Stimulated activated naive B cell treated with anti-CD40 and anti-IgM and Interleukin-4, amounts not matched to agents 10 μg/mL and 1 μg/mL and 100 μg/mL, for 72 hours (primary cell): ENCODE data around the gene SLC10A3.
A peak's percentile ranks its signal among the peaks of the same experiment; 100 is the strongest.

Experiments used
- ATAC-seq, 2 donors: fragments of 150-1000 bp; cut with Tn5 transposase; replicated peaks; 2 replicates each; pipeline ENCODE4 v1.10.0; 2021; ENCODE audit warnings: moderate library complexity in 1 of 2
- DNase-seq: peaks from one replicate; pipeline ENCODE4 v3.0.0; 2021
- H3K27ac Mint-ChIP-seq: one replicate; pipeline ENCODE4 v1.8.0; 2022; ENCODE audit warnings: mild to moderate bottlenecking, mixed read lengths
- H3K27me3 Mint-ChIP-seq, 2 donors: one replicate each; pipeline ENCODE4 v1.8.0; 2022; ENCODE audit warnings: mixed read lengths in 2 of 2
- H3K36me3 Mint-ChIP-seq, 2 donors: one replicate each; pipeline ENCODE4 v1.8.0; 2022; ENCODE audit warnings: mixed read lengths in 2 of 2, mild to moderate bottlenecking in 1 of 2
- H3K4me1 Mint-ChIP-seq, 2 donors: one replicate each; pipeline ENCODE4 v1.8.0; 2022; ENCODE audit warnings: mixed read lengths in 2 of 2, mild to moderate bottlenecking in 1 of 2
- H3K4me3 Mint-ChIP-seq, 2 donors: one replicate each; pipeline ENCODE4 v1.8.0; 2022; ENCODE audit warnings: mild to moderate bottlenecking in 2 of 2, mixed read lengths in 2 of 2, moderate library complexity in 1 of 2
- H3K9me3 Mint-ChIP-seq, 2 donors: one replicate each; pipeline ENCODE4 v1.8.0; 2022; ENCODE audit warnings: mixed read lengths in 2 of 2, mild to moderate bottlenecking in 1 of 2

The SLC10A3 gene

GRCh38 chrX:154490414-154491083 lies at the start of gene SLC10A3:
SLC10A3 (minus strand) TSS chrX:154490629; CDS start chrX:154488940, 1,689 bp downstream.
- peak within 1 kb of the TSS; percentile 91 to 94 for H3K4me3 Mint-ChIP-seq
- no peaks in the 10 kb centered on the region for H3K27me3 Mint-ChIP-seq
- ATAC-seq (peak; percentile 87 to 88), DNase-seq (peak; percentile 88)
- no peaks in the 10 kb centered on the region for H3K9me3 Mint-ChIP-seq
- peak within 1 kb of the TSS; percentile 97 for H3K27ac Mint-ChIP-seq
- peaks cover 10 to 12% of the 10 kb centered on the region in 2 donors for H3K36me3 Mint-ChIP-seq
- H3K4me1 Mint-ChIP-seq: peaks cover 16 to 35% of the 10 kb centered on the region in 2 donors

- DNase-seq: no peak
- no peak overlapping the region for H3K27ac Mint-ChIP-seq
- no peak for ATAC-seq
- H3K27me3 Mint-ChIP-seq: no peaks in the 10 kb centered on the region
- H3K9me3 Mint-ChIP-seq: no peaks in the 10 kb centered on the region
- H3K4me1 Mint-ChIP-seq: peaks cover 28 to 45% of the 10 kb centered on the region in 2 donors
- peaks cover 18 to 30% of the 10 kb centered on the region in 2 donors for H3K36me3 Mint-ChIP-seq
- H3K4me3 Mint-ChIP-seq: no peak overlapping the region
Measured at GRCh38 chrX:154539077-154539476, 48.6 kb upstream of the SLC10A3 start.

DNA sequence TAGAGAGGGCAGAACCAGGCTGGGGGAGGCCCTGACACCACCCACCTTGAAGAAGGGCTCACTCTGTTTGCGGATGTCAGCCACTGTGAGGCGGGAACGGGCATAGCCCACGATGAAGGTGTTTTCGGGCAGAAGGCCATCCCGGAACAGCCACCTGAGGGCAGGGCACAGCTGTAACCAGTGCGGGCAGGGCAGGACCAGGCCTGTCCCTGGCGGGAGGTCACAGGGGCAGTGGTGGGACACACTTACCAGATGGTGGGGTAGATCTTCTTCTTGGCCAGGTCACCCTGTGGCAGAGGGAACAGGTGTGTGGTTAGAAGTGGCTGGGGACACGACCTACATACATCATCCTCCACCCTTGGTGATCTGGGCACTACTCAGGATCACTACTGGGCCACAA lies 45.5 kb upstream of the SLC10A3 start:
- Mint-ChIP-seq H3K27me3 (no peaks in the 10 kb centered on the region), H3K36me3 (peaks cover 19 to 28% of the 10 kb centered on the region in 2 donors), H3K4me1 (peaks cover 16 to 20% of the 10 kb centered on the region in 2 donors), H3K27ac (no peak overlapping the region), H3K9me3 (no peaks in the 10 kb centered on the region), H3K4me3 (no peak overlapping the region)
- DNase-seq: no peak
- no peak for ATAC-seq

- no peaks in the 10 kb centered on the region for H3K27me3 Mint-ChIP-seq
- no peaks in the 10 kb centered on the region for H3K9me3 Mint-ChIP-seq
- peak overlapping the region; percentile 76 for H3K27ac Mint-ChIP-seq
- H3K4me1 Mint-ChIP-seq: peaks cover 13 to 16% of the 10 kb centered on the region in 2 donors
- H3K36me3 Mint-ChIP-seq: peaks cover 24 to 32% of the 10 kb centered on the region in 2 donors
- DNase-seq (peak; percentile 90), ATAC-seq (peak; percentile 98)
- H3K4me3 Mint-ChIP-seq: peak overlapping the region; percentile 65 to 66
Measured at GRCh38 chrX:154534526-154535322, 44.3 kb upstream of the SLC10A3 start.

GRCh38 chrX:154532690-154533089 lies 42.3 kb upstream of the SLC10A3 start:
- no peak for DNase-seq
- peaks cover 23% of the 10 kb centered on the region in 2 donors for H3K36me3 Mint-ChIP-seq
- H3K4me1 Mint-ChIP-seq: peaks cover 7 to 10% of the 10 kb centered on the region in 2 donors
- H3K27ac Mint-ChIP-seq: no peak overlapping the region
- H3K4me3 Mint-ChIP-seq: no peak overlapping the region
- no peaks in the 10 kb centered on the region for H3K9me3 Mint-ChIP-seq
- no peak for ATAC-seq
- H3K27me3 Mint-ChIP-seq: no peaks in the 10 kb centered on the region

GRCh38 chrX:154531626-154532025 lies 41.2 kb upstream of the SLC10A3 start:
- H3K4me3 Mint-ChIP-seq: no peak overlapping the region
- peaks cover 13 to 19% of the 10 kb centered on the region in 2 donors for H3K4me1 Mint-ChIP-seq
- ATAC-seq (no peak), DNase-seq (no peak)
- H3K27me3 Mint-ChIP-seq: no peaks in the 10 kb centered on the region
- H3K27ac Mint-ChIP-seq: no peak overlapping the region
- H3K9me3 Mint-ChIP-seq: no peaks in the 10 kb centered on the region
- H3K36me3 Mint-ChIP-seq: peaks cover 23% of the 10 kb centered on the region in 2 donors

GRCh38 chrX:154530286-154530685 lies 39.9 kb upstream of the SLC10A3 start:
- H3K27me3 Mint-ChIP-seq: no peaks in the 10 kb centered on the region
- no peaks in the 10 kb centered on the region for H3K9me3 Mint-ChIP-seq
- ATAC-seq: no peak
- no peak overlapping the region for H3K4me3 Mint-ChIP-seq
- peaks cover 12 to 19% of the 10 kb centered on the region in 2 donors for H3K4me1 Mint-ChIP-seq
- DNase-seq: no peak
- H3K27ac Mint-ChIP-seq: peak overlapping the region; percentile 60
- peaks cover 20 to 23% of the 10 kb centered on the region in 2 donors for H3K36me3 Mint-ChIP-seq

DNA sequence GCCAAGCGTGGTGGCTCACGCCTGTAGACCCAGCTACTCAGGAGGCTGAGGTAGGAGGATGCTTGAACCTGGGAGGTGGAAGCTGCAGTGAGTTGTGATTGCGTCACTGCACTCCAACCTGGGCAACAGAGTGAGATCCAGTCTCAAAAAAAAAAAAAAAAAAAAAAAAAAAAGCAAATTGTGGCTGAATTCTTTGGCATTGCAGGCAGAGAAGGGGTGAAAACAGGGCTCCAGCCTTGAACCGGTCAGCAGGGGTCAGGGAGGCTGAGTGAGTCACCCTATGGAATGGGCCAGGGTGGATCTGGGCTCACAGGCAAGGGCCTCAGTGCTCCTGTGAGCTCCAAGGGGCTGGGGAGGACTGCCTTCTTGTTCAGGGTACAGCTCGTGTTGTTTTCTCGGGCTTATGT lies 38.8 kb upstream of the SLC10A3 start:
- H3K36me3 Mint-ChIP-seq: peaks cover 15 to 17% of the 10 kb centered on the region in 2 donors
- no peak overlapping the region for H3K27ac Mint-ChIP-seq
- H3K4me3 Mint-ChIP-seq: no peak overlapping the region
- no peaks in the 10 kb centered on the region for H3K27me3 Mint-ChIP-seq
- no peaks in the 10 kb centered on the region for H3K9me3 Mint-ChIP-seq
- DNase-seq (no peak), ATAC-seq (no peak)
- peaks cover 6 to 10% of the 10 kb centered on the region in 2 donors for H3K4me1 Mint-ChIP-seq

GRCh38 chrX:154526901-154527675 lies 36.7 kb upstream of the SLC10A3 start:
- no peaks in the 10 kb centered on the region for H3K9me3 Mint-ChIP-seq
- H3K4me3 Mint-ChIP-seq: peak overlapping the region; percentile 67 to 75
- DNase-seq: no peak
- peak; percentile 86 to 92 for ATAC-seq
- peaks cover 12 to 14% of the 10 kb centered on the region in 2 donors for H3K36me3 Mint-ChIP-seq
- H3K27ac Mint-ChIP-seq: peak overlapping the region; percentile 75
- H3K27me3 Mint-ChIP-seq: no peaks in the 10 kb centered on the region
- peaks cover 6 to 10% of the 10 kb centered on the region in 2 donors for H3K4me1 Mint-ChIP-seq

DNA sequence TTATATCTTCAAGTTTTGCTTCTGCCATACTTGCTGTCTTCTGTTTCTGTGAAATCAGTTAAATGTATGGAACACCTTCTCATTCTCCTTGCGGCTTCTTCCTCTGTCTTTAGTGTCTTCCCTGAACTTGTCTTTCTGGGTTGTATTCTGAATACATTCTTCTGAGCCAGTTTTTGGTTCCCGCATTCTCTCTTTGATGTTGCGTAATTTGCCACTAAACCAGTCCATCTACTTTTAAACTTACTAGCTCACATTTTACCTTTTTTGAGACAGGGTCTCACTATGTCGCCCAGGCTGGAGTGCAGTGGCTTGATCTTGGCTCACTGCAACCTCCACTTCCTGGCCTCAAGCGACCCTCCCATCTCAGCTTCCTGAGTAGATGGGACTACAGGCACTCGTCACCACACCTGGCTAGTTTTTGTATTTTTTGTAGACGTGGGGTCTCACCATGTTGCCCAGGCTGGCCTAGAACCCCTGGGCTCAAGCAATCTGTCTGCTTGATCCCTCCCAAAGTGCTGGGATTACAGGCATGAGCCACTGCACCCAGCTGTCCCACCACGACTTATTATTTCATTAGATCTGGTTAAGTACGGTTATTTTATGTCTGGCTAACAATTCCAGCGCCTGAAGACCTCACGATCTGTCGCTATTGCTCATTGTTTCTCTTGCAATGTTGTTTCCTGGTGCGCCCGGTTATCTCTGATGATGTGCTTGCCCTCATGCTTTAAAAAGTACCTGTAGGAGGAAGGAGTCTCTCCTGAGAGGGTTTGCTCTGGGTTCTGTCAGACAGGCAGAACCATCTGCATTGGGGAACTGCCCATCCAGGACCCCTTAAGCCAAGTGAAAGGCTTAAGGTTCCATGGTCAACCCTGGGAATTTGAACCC lies 35.4 kb upstream of the SLC10A3 start:
- H3K4me1 Mint-ChIP-seq: peaks cover 6 to 10% of the 10 kb centered on the region in 2 donors
- no peaks in the 10 kb centered on the region for H3K27me3 Mint-ChIP-seq
- no peak for DNase-seq
- H3K4me3 Mint-ChIP-seq: no peak overlapping the region
- H3K9me3 Mint-ChIP-seq: no peaks in the 10 kb centered on the region
- peak overlapping the region; percentile 56 for H3K27ac Mint-ChIP-seq
- H3K36me3 Mint-ChIP-seq: peaks cover 6 to 9% of the 10 kb centered on the region in 2 donors
- ATAC-seq: no peak

- Mint-ChIP-seq H3K27me3 (no peaks in the 10 kb centered on the region), H3K4me3 (no peak overlapping the region)
- ATAC-seq: no peak
Measured at GRCh38 chrX:154519389-154519788, 29.0 kb upstream of the SLC10A3 start.

GRCh38 chrX:154517101-154517781 lies 26.8 kb upstream of the SLC10A3 start:
- H3K4me3 Mint-ChIP-seq: peak overlapping the region in 1 of 2 donors; percentile 54
- no peaks in the 10 kb centered on the region for H3K27me3 Mint-ChIP-seq
- no peaks in the 10 kb centered on the region for H3K9me3 Mint-ChIP-seq
- peaks cover 2 to 12% of the 10 kb centered on the region in 2 donors for H3K36me3 Mint-ChIP-seq
- DNase-seq (no peak), ATAC-seq (no peak)
- H3K4me1 Mint-ChIP-seq: peaks cover 11 to 16% of the 10 kb centered on the region in 2 donors
- no peak overlapping the region for H3K27ac Mint-ChIP-seq

More at GRCh38 chrX:154519389-154519788, 29.0 kb upstream of the SLC10A3 start:
- peaks cover 4 to 7% of the 10 kb centered on the region in 2 donors for H3K4me1 Mint-ChIP-seq
- no peaks in the 10 kb centered on the region for H3K9me3 Mint-ChIP-seq
- no peak for DNase-seq
- no peak overlapping the region for H3K27ac Mint-ChIP-seq
- H3K36me3 Mint-ChIP-seq: peaks cover 0 to 5% of the 10 kb centered on the region in 2 donors

DNA sequence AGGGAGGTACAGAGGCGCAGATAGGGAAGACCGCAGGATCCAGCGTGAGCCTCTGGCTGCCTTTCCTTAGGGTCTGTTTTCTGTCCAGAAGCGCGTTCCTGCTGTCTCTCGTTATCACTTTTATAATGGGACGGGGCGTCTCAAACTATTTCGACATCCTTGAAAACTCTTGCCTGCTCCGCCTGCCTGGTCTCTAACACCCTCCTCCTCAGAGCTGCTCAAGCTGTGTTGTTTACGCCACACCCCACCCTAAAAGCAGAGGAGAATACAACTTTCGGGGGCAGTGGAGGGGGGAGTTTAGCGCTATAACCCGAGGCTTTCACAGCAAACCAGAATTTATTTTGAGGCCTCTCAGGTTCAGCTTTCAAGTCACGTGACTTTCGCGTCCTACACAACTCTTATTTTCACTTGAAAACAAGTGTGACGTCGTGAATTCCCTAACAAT lies 26.2 kb upstream of the SLC10A3 start:
- Mint-ChIP-seq H3K27me3 (no peaks in the 10 kb centered on the region), H3K4me3 (peak overlapping the region; percentile 83 to 95), H3K27ac (peak overlapping the region; percentile 88), H3K36me3 (peaks cover 2 to 12% of the 10 kb centered on the region in 2 donors), H3K4me1 (peaks cover 11 to 17% of the 10 kb centered on the region in 2 donors), H3K9me3 (no peaks in the 10 kb centered on the region)
- DNase-seq: no peak
- peak in 1 of 2 donors; percentile 6 for ATAC-seq
